Ishikawa (cell line): Measurements from ENCODE around the gene MRPS12.

Source experiments
- CEBPB ChIP-seq: IDR thresholded peaks from 2 replicates; pipeline ENCODE4 v1.6.1; 2012
- EGR1 ChIP-seq: IDR thresholded peaks from 2 replicates; pipeline ENCODE4 v1.6.1; 2012
- NFIC ChIP-seq: IDR thresholded peaks from 2 replicates; pipeline ENCODE4 v1.6.1; 2012
- RAD21 ChIP-seq: IDR thresholded peaks from 2 replicates; pipeline ENCODE4 v1.6.1; 2012; ENCODE audit warnings: low read depth
- TAF1 ChIP-seq: IDR thresholded peaks from 2 replicates; pipeline ENCODE4 v1.6.1; 2012; ENCODE audit warnings: low read depth, mild to moderate bottlenecking
- TCF12 ChIP-seq: IDR thresholded peaks from 2 replicates; pipeline ENCODE4 v1.6.1; 2012; ENCODE audit warnings: low read depth
- TF ChIP-seq, protein P1 (sequence below): IDR thresholded peaks from 2 replicates; pipeline ENCODE4 v1.6.1; 2012

Gene MRPS12

DNA sequence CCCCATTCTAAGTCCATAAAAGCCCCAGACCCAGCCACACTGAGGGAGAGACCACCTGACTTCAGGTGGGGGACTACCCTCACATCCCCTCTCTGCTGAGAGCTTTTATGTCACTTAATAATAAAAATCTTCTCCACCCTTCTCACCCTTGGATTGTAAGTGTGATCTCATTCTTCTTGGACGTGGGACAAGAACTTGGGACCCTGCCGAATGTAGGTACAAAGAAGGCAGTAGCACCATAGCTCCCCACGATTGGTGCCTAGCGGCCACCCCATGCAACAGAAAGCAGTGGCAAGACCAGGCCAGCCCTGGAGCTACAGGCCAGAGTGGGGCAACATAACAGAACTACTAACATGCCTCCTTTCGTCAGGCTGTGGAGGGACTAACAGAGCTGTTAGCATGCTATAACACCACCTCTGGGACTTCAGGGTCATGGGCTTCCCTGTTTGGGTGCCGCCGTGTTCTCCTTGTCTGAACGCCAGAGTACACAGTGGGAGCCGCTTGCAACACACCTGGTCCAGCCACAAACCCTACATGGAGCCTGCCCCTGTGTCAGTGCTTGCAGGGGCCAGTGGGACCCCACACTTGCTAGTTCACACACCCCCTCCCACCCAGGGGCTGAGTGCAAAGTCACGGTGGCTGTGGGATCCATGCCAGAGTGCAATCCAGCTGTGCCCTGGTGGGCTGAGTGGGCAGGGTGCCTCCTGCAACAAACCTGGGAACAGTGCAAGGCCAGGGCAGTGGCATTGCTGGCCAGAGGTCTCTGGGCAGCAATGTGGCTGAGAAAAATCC lies 50.0 kb downstream of the MRPS12 start:
- TF ChIP-seq NFIC (no peak), TCF12 (no peak), TAF1 (no peak), CEBPB (no peak), EGR1 (no peak), RAD21 (no peak)
- TF ChIP-seq, protein P1, sequence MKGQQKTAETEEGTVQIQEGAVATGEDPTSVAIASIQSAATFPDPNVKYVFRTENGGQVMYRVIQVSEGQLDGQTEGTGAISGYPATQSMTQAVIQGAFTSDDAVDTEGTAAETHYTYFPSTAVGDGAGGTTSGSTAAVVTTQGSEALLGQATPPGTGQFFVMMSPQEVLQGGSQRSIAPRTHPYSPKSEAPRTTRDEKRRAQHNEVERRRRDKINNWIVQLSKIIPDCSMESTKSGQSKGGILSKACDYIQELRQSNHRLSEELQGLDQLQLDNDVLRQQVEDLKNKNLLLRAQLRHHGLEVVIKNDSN: no peak
